H9 (cell line): ENCODE results near the gene ANAPC15. TPM values are rescaled to one million over a fixed set of nuclear protein-coding genes. Genes with fewer than 3 reads are reported as not detected.

Source experiments
- DNase-seq: peaks from one replicate; pipeline ENCODE4 v3.0.0-alpha.2; 2017
- H2AFZ ChIP-seq: one replicate; pipeline ENCODE4 v1.6.1; 2013; ENCODE audit warnings: mild to moderate bottlenecking, low read length, control low read depth, moderate library complexity
- H2AK5ac ChIP-seq: 2 replicates; pipeline ENCODE4 v1.6.1; 2013; ENCODE audit warnings: low read length, control low read depth, mixed read lengths; ENCODE audit not compliant: insufficient read length
- H2BK120ac ChIP-seq: one replicate; pipeline ENCODE4 v1.6.1; 2013; ENCODE audit warnings: low read depth, mild to moderate bottlenecking, low read length, control low read depth, inconsistent platforms; ENCODE audit not compliant: poor library complexity, severe bottlenecking
- H2BK12ac ChIP-seq: 2 replicates; pipeline ENCODE4 v1.6.1; 2013; ENCODE audit warnings: low read length, control low read depth, mixed read lengths, low read depth; ENCODE audit not compliant: insufficient read length
- H2BK15ac ChIP-seq: 2 replicates; pipeline ENCODE4 v1.6.1; 2013; ENCODE audit warnings: low read depth, low read length, control low read depth
- H2BK20ac ChIP-seq: one replicate; pipeline ENCODE4 v1.6.1; 2013; ENCODE audit warnings: low read depth, mild to moderate bottlenecking, low read length, control low read depth, inconsistent platforms; ENCODE audit not compliant: poor library complexity, severe bottlenecking
- H2BK5ac ChIP-seq: 2 replicates; pipeline ENCODE4 v1.6.1; 2013; ENCODE audit warnings: low read length, control low read depth, mixed read lengths; ENCODE audit not compliant: insufficient read length
- H3K14ac ChIP-seq: 2 replicates; pipeline ENCODE4 v1.6.1; 2013; ENCODE audit warnings: low read length, control low read depth; ENCODE audit not compliant: insufficient read depth
- H3K18ac ChIP-seq: 2 replicates; pipeline ENCODE4 v1.6.1; 2013; ENCODE audit warnings: low read depth, mild to moderate bottlenecking, mixed read lengths, low read length, control low read depth; ENCODE audit not compliant: insufficient read length
- H3K23ac ChIP-seq: 2 replicates; pipeline ENCODE4 v1.6.1; 2013; ENCODE audit warnings: low read length, control low read depth, mixed read lengths, low read depth; ENCODE audit not compliant: insufficient read length
- H3K23me2 ChIP-seq: 2 replicates; pipeline ENCODE4 v1.6.1; 2013; ENCODE audit warnings: low read depth, mild to moderate bottlenecking, mixed read lengths, low read length, control low read depth; ENCODE audit not compliant: insufficient read length, poor library complexity, severe bottlenecking
- H3K27ac ChIP-seq: 2 replicates; pipeline ENCODE4 v1.5.1; 2013; ENCODE audit warnings: low read length, control low read depth, mixed read lengths, low read depth; ENCODE audit not compliant: insufficient read length
- H3K27me3 ChIP-seq: 2 replicates; pipeline ENCODE4 v1.6.1; 2013; ENCODE audit warnings: low read length, control low read depth, inconsistent platforms; ENCODE audit not compliant: insufficient read depth
- H3K4ac ChIP-seq: 2 replicates; pipeline ENCODE4 v1.6.1; 2013; ENCODE audit warnings: low read depth, mild to moderate bottlenecking, control low read depth, inconsistent platforms, low read length, moderate library complexity
- H3K4me1 ChIP-seq: 2 replicates; pipeline ENCODE4 v1.6.1; 2013; ENCODE audit warnings: low read length, control low read depth, inconsistent platforms; ENCODE audit not compliant: insufficient read depth
- H3K4me2 ChIP-seq: 2 replicates; pipeline ENCODE4 v1.6.1; 2013; ENCODE audit warnings: low read length, control low read depth, mixed read lengths; ENCODE audit not compliant: insufficient read length, insufficient read depth
- H3K56ac ChIP-seq: 2 replicates; pipeline ENCODE4 v1.6.1; 2013; ENCODE audit warnings: low read depth, mild to moderate bottlenecking, mixed read lengths, low read length, control low read depth; ENCODE audit not compliant: insufficient read length
- H3K79me1 ChIP-seq: 2 replicates; pipeline ENCODE4 v1.6.1; 2013; ENCODE audit warnings: low read depth, mild to moderate bottlenecking, moderate library complexity, low read length, control low read depth, inconsistent platforms; ENCODE audit not compliant: insufficient read depth, poor library complexity, severe bottlenecking
- H3K79me2 ChIP-seq: 2 replicates; pipeline ENCODE4 v1.6.1; 2013; ENCODE audit warnings: low read length, control low read depth, inconsistent platforms; ENCODE audit not compliant: insufficient read depth
- H3K9ac ChIP-seq: 2 replicates; pipeline ENCODE4 v1.6.1; 2013; ENCODE audit warnings: low read length, control low read depth, mixed read lengths; ENCODE audit not compliant: insufficient read length; ENCODE audit errors: extremely low read depth
- H3K9me3 ChIP-seq: one replicate; pipeline ENCODE4 v1.6.1; 2013; ENCODE audit warnings: low read depth, low read length, inconsistent platforms; ENCODE audit not compliant: control insufficient read depth
- H3T11ph ChIP-seq: one replicate; pipeline ENCODE4 v1.6.1; 2013; ENCODE audit warnings: mild to moderate bottlenecking, low read length, control low read depth, inconsistent platforms
- H4K20me1 ChIP-seq: one replicate; pipeline ENCODE4 v1.6.1; 2013; ENCODE audit not compliant: control insufficient read depth, insufficient read length, insufficient read depth
- H4K5ac ChIP-seq: 2 replicates; pipeline ENCODE4 v1.6.1; 2013; ENCODE audit warnings: low read depth, mild to moderate bottlenecking, mixed read lengths, low read length, control low read depth; ENCODE audit not compliant: insufficient read length
- H4K8ac ChIP-seq: replicated peaks from 2 replicates; pipeline ENCODE4 v1.6.1; 2013; ENCODE audit warnings: low read length, control low read depth, mixed read lengths, low read depth; ENCODE audit not compliant: insufficient read length
- H4K91ac ChIP-seq: 2 replicates; pipeline ENCODE4 v1.6.1; 2013; ENCODE audit warnings: low read depth, mild to moderate bottlenecking, moderate library complexity, mixed read lengths, low read length, control low read depth; ENCODE audit not compliant: insufficient read length
- H3K27ac Mint-ChIP-seq, 3 experiments: 2 replicates in 2 of 3; 3 replicates in 1 of 3; pipeline ENCODE4 v1.8.0; 2020 to 2021; ENCODE audit warnings: mixed read lengths in 3 of 3, mild to moderate bottlenecking in 1 of 3, moderate library complexity in 1 of 3
- H3K27me3 Mint-ChIP-seq: 2 replicates; pipeline ENCODE4 v1.8.0; 2021; ENCODE audit warnings: low read depth, mild to moderate bottlenecking, moderate library complexity, mixed read lengths
- H3K36me3 Mint-ChIP-seq, 3 experiments: 2 replicates in 2 of 3; 3 replicates in 1 of 3; pipeline ENCODE4 v1.8.0; 2020 to 2021; ENCODE audit warnings: low read depth in 3 of 3, mixed read lengths in 3 of 3; ENCODE audit not compliant: insufficient read depth in 1 of 3
- H3K4me1 Mint-ChIP-seq, 2 experiments: 2 replicates each; pipeline ENCODE4 v1.8.0; 2020; ENCODE audit warnings: mixed read lengths in 2 of 2
- H3K4me3 Mint-ChIP-seq, 2 experiments: 2 replicates in 1 of 2; 3 replicates in 1 of 2; pipeline ENCODE4 v1.8.0; 2020 to 2021; ENCODE audit warnings: mild to moderate bottlenecking in 2 of 2, mixed read lengths in 2 of 2, moderate library complexity in 1 of 2
- H3K9me3 Mint-ChIP-seq, 2 experiments: 2 replicates in 1 of 2; 3 replicates in 1 of 2; pipeline ENCODE4 v1.8.0; 2020; ENCODE audit warnings: mild to moderate bottlenecking in 2 of 2, mixed read lengths in 2 of 2, moderate library complexity in 1 of 2
- CTCF ChIP-seq: fragments of 200-600 bp; sonication (generic); conservative IDR thresholded peaks from 3 replicates; pipeline ENCODE4 v1.8.0; 2021; ENCODE audit warnings: antibody characterized with exemption, mild to moderate bottlenecking
- WGBS: extraction: QIAGEN DNeasy Blood & Tissue Kit; methylation state at CpG from one replicate; pipeline ENCODE4 v1.1.7; 2013; ENCODE audit warnings: missing lambda C conversion rate, low lambda C conversion rate, mixed read lengths; ENCODE audit not compliant: insufficient read length; ENCODE audit errors: extremely low coverage; 5-methylcytosine and 5-hydroxymethylcytosine counted together
- total RNA-seq: library from RNA; stranded (reverse); gene quantifications from 2 replicates; pipeline ENCODE4 v1.2.1, GENCODE V29; 2021

Gene ANAPC15
- total RNA-seq, 1 experiment from 2014 or later = 72.6 TPM

- no CpG with 5 or more reads among the region's 2 CpGs for WGBS
- no peak overlapping the region for H4K91ac ChIP-seq
- no peaks in the 10 kb centered on the region for H4K20me1 ChIP-seq
- no peaks in the 10 kb centered on the region; the same call in 1 of the 2 replicates for H3K27me3 ChIP-seq
- no peak for DNase-seq
- no peak overlapping the region for H2BK120ac ChIP-seq
- no peaks in the 10 kb centered on the region for H3K79me2 ChIP-seq
- no peak overlapping the region for H3K27ac ChIP-seq
- no peaks in the 10 kb centered on the region for H3K23me2 ChIP-seq
- no peak overlapping the region for H3K4ac ChIP-seq
- H2AFZ ChIP-seq = no peak overlapping the region
- H2BK12ac ChIP-seq = no peak overlapping the region
- H3T11ph ChIP-seq = no peak overlapping the region
- no peak overlapping the region for H4K5ac ChIP-seq
- no peak overlapping the region for H3K18ac ChIP-seq
- H3K27ac Mint-ChIP-seq = peak overlapping the region in 1 of 3 experiments; percentile 8; a peak in 1 of 7 replicates
- H2AK5ac ChIP-seq = no peak overlapping the region
- H3K4me1 Mint-ChIP-seq = no peaks in the 10 kb centered on the region
- no peak overlapping the region for H3K14ac ChIP-seq
- H2BK5ac ChIP-seq = no peak overlapping the region
- H4K8ac ChIP-seq = no peak overlapping the region
- H3K36me3 Mint-ChIP-seq = no peaks in the 10 kb centered on the region
- peaks cover 0 to 15% of the 10 kb centered on the region in 2 experiments; a peak in 4 of 5 replicates for H3K9me3 Mint-ChIP-seq
- no peak overlapping the region for H3K4me3 Mint-ChIP-seq
- H3K27me3 Mint-ChIP-seq = peaks cover 48% of the 10 kb centered on the region
- no peaks in the 10 kb centered on the region for H3K4me1 ChIP-seq
- H3K56ac ChIP-seq = no peak overlapping the region
- no peak overlapping the region for H3K4me2 ChIP-seq
- no peaks in the 10 kb centered on the region for H3K79me1 ChIP-seq
- H2BK15ac ChIP-seq = no peak overlapping the region
- no peak for TF ChIP-seq CTCF
- H2BK20ac ChIP-seq = no peak overlapping the region
- H3K9me3 ChIP-seq = no peaks in the 10 kb centered on the region
- H3K23ac ChIP-seq = no peak overlapping the region
- H3K9ac ChIP-seq = no peak overlapping the region
These were observed 8.4 kb upstream of the ANAPC15 start for GRCh38 chr11:72120930-72121329.
